Right lobe of liver (tissue), 6 donors: ENCODE data around the gene PAPLN. TPM values are rescaled to one million over a fixed set of nuclear protein-coding genes. Genes with fewer than 3 reads are reported as not detected.
A peak's percentile ranks its signal among the peaks of the same experiment; 100 is the strongest.

Experiments
- ATAC-seq, 4 donors: fragments of 200-7000 bp; cut with Tn5 transposase; one replicate each; pipeline ENCODE4 v1.9.1; 2020; ENCODE audit warnings: mild to moderate bottlenecking in 4 of 4, moderate library complexity in 4 of 4
- DNase-seq, 3 donors: peaks; one replicate each; pipeline ENCODE4 v3.0.0-alpha.2; 2020
- H3K27ac ChIP-seq, 3 donors: fragments of 200-600 bp; one replicate each; pipeline ENCODE4 v1.8.0; 2022
- H3K27me3 ChIP-seq, 2 donors: fragments of 200-600 bp; one replicate each; pipeline ENCODE4 v1.8.0; 2022
- H3K36me3 ChIP-seq, 4 donors: fragments of 200-600 bp; sonication (generic) in 1 of 4; one replicate each; pipeline versions ENCODE4 v1.5.1 to v1.8.0; 2017 to 2022; ENCODE audit warnings: control low read depth in 1 of 4
- H3K4me1 ChIP-seq, 4 donors: fragments of 200-600 bp; sonication (generic) in 1 of 4; one replicate each; pipeline versions ENCODE4 v1.5.1 to v1.8.0; 2017 to 2022; ENCODE audit warnings: control low read depth in 1 of 4
- H3K4me3 ChIP-seq, 3 donors: fragments of 200-600 bp; one replicate each; pipeline ENCODE4 v1.8.0; 2022
- H3K9me3 ChIP-seq, 4 donors: fragments of 200-600 bp; sonication (generic) in 1 of 4; one replicate each; pipeline versions ENCODE4 v1.5.1 to v1.8.0; 2017 to 2022; ENCODE audit warnings: control low read depth in 1 of 4
- CTCF ChIP-seq, 4 donors: fragments of 200-600 bp in 3 of 4; fragments of 450-650 bp in 1 of 4; IDR thresholded peaks; one replicate each; pipeline versions ENCODE4 v1.5.1 to v1.8.0; 2016 to 2022; ENCODE audit warnings: antibody characterized with exemption in 4 of 4, mild to moderate bottlenecking in 2 of 4
- POLR2A ChIP-seq: fragments of 450-650 bp; IDR thresholded peaks from one replicate; pipeline ENCODE4 v1.6.1; 2017; ENCODE audit warnings: antibody characterized with exemption, mild to moderate bottlenecking
- WGBS: methylation state at CpG from one replicate; pipeline ENCODE4 v1.1.6; 2018; ENCODE audit warnings: low coverage, low lambda C conversion rate; ENCODE audit not compliant: insufficient coverage; ENCODE audit errors: missing lambda C conversion rate; 5-methylcytosine and 5-hydroxymethylcytosine counted together
- intact Hi-C, 2 donors: fragments of 100-400 bp; cut with DNase I; formaldehyde crosslinking; loops; one replicate each; pipeline versions ENCODE4 v1.11.2 to v1.14.1; 2022
- total RNA-seq, 6 experiments: library from RNA; depleted of rRNA in 2 of 6; stranded (reverse); fragments of >200 nt in 2 of 6; fragmentation: NEBNext Ultra II Directional in 3 of 6; extraction: Animal tissue kit (Norgen Biotek cat#: 25700) in 3 of 6; gene quantifications; one replicate each; pipeline versions ENCODE4 v1.1.0 to v1.2.4, GENCODE V29; 2016 to 2023
- donor health status: DM: no; HTN: yes; CAD: no.
- donor health status: DM: no; HTN: no; CAD: no.
- donor health status: DM: no; HTN: no; CAD: no.
- donor health status: DM: no; HTN: yes; CAD: no.
- donor health status: DM: no; HTN: yes; CAD: no.

PAPLN gene
- total RNA-seq, 6 experiments from 2014 or later: 0.86 to 3.2 (median 1.2) TPM

- no peaks in the 10 kb centered on the region for H3K9me3 ChIP-seq
- DNase-seq: no peak
- TF ChIP-seq POLR2A: no peak
- TF ChIP-seq CTCF (IDR thresholded peaks at IDR 0.05): no peak
- no peak overlapping the region for H3K4me3 ChIP-seq
- H3K27ac ChIP-seq: no peak overlapping the region
- H3K4me1 ChIP-seq: no peaks in the 10 kb centered on the region
- H3K36me3 ChIP-seq: peaks cover 0 to 39% (median 10%) of the 10 kb centered on the region in 4 donors
- intact Hi-C loops: no loop called here
- 97% methylated on average over 2 of the region's 2 CpGs for WGBS
- H3K27me3 ChIP-seq: no peaks in the 10 kb centered on the region
- ATAC-seq: no peak
These were observed 39.1 kb upstream of the PAPLN start for GRCh38 chr14:73198253-73198652.

- intact Hi-C loops: no loop called here
- H3K4me1 ChIP-seq: no peaks in the 10 kb centered on the region
- no peaks in the 10 kb centered on the region for H3K9me3 ChIP-seq
- no peak overlapping the region for H3K27ac ChIP-seq
- DNase-seq (no peak), ATAC-seq (no peak)
- H3K27me3 ChIP-seq: no peaks in the 10 kb centered on the region
- WGBS: 93% methylated on average over 2 of the region's 2 CpGs
- H3K36me3 ChIP-seq: peaks cover 0 to 40% (median 6%) of the 10 kb centered on the region in 4 donors
- no peak for TF ChIP-seq CTCF (IDR thresholded peaks at IDR 0.05)
- no peak for TF ChIP-seq POLR2A
- H3K4me3 ChIP-seq: no peak overlapping the region
These were observed 33.8 kb upstream of the PAPLN start for GRCh38 chr14:73203527-73203926.

GRCh38 chr14:73207615-73208014 is 29.7 kb upstream of the PAPLN start:
- intact Hi-C loops: no loop called here
- no peak for TF ChIP-seq POLR2A
- TF ChIP-seq CTCF (IDR thresholded peaks at IDR 0.05): no peak

GRCh38 chr14:73208390-73208789 is 28.9 kb upstream of the PAPLN start:
- H3K36me3 ChIP-seq: peaks cover 0 to 46% (median 15%) of the 10 kb centered on the region in 4 donors
- H3K27me3 ChIP-seq: no peaks in the 10 kb centered on the region
- TF ChIP-seq POLR2A (no peak), CTCF (IDR thresholded peaks at IDR 0.05) (no peak)
- DNase-seq (no peak), ATAC-seq (no peak)
- H3K4me1 ChIP-seq: no peaks in the 10 kb centered on the region
- no peak overlapping the region for H3K4me3 ChIP-seq
- H3K27ac ChIP-seq: no peak overlapping the region
- WGBS: no CpG with 5 or more reads among the region's 3 CpGs
- intact Hi-C loops: no loop called here
- H3K9me3 ChIP-seq: no peaks in the 10 kb centered on the region

More at GRCh38 chr14:73207615-73208014, 29.7 kb upstream of the PAPLN start:
- Histone ChIP-seq H3K36me3 (peaks cover 0 to 39% (median 14%) of the 10 kb centered on the region in 4 donors), H3K27ac (no peak overlapping the region), H3K4me3 (no peak overlapping the region), H3K27me3 (no peaks in the 10 kb centered on the region), H3K9me3 (no peaks in the 10 kb centered on the region), H3K4me1 (no peaks in the 10 kb centered on the region)
- ATAC-seq: no peak
- 78% methylated on average over 2 of the region's 2 CpGs for WGBS
- no peak for DNase-seq

GRCh38 chr14:73208846-73209245 is 28.5 kb upstream of the PAPLN start:
- Histone ChIP-seq H3K4me3 (no peak overlapping the region), H3K9me3 (no peaks in the 10 kb centered on the region), H3K36me3 (peaks cover 0 to 43% (median 16%) of the 10 kb centered on the region in 4 donors), H3K4me1 (no peaks in the 10 kb centered on the region), H3K27me3 (no peaks in the 10 kb centered on the region), H3K27ac (no peak overlapping the region)
- ATAC-seq: peak in 1 of 4 donors; percentile 25
- TF ChIP-seq CTCF (IDR thresholded peaks at IDR 0.05) (no peak), POLR2A (no peak)
- no peak for DNase-seq
- WGBS: no CpG with 5 or more reads among the region's 8 CpGs
- intact Hi-C loops: no loop called here
